Measurements from ENCODE around the gene MRPL16.
"Not testable (repeated sequence)": the region's sequence is repeated elsewhere in the genome, so short reads cannot be mapped to it uniquely, and the experiment has no call there.

Gene MRPL16

GRCh38 chr11:59810189-59810910 is at the start of gene MRPL16:
TSS of gene MRPL16 (minus strand) at chr11:59810778. CDS start at chr11:59810658, 120 bp downstream.
- in situ Hi-C loops (cut with MboI; ENCODE audit: low pct_unique_long_range_greater_than_20kb, low sequenced_read_pairs): no loop called here
- DNase-seq: peak; percentile 94

GRCh38 chr11:59859673-59860072 is 49.1 kb upstream of the MRPL16 start:
- in situ Hi-C loops (cut with MboI; ENCODE audit: low pct_unique_long_range_greater_than_20kb, low sequenced_read_pairs): no loop called here
- no peak for DNase-seq

- in situ Hi-C loops (cut with MboI; ENCODE audit: low pct_unique_long_range_greater_than_20kb, low sequenced_read_pairs): no loop called here
- no peak for DNase-seq
These were observed 47.2 kb upstream of the MRPL16 start for GRCh38 chr11:59857439-59858434.

- no peak for DNase-seq
- in situ Hi-C loops (cut with MboI; ENCODE audit: low pct_unique_long_range_greater_than_20kb, low sequenced_read_pairs): no loop called here
These were observed 44.3 kb upstream of the MRPL16 start for GRCh38 chr11:59854871-59855270.

- in situ Hi-C loops (cut with MboI; ENCODE audit: low pct_unique_long_range_greater_than_20kb, low sequenced_read_pairs); DNase-seq: not testable (repeated sequence)
These were observed 40.8 kb upstream of the MRPL16 start for GRCh38 chr11:59851416-59851815.

GRCh38 chr11:59849551-59849950 is 39.0 kb upstream of the MRPL16 start:
- in situ Hi-C loops (cut with MboI; ENCODE audit: low pct_unique_long_range_greater_than_20kb, low sequenced_read_pairs); DNase-seq: not testable (repeated sequence)

- in situ Hi-C loops (cut with MboI; ENCODE audit: low pct_unique_long_range_greater_than_20kb, low sequenced_read_pairs): no loop called here
- no peak for DNase-seq
These were observed 38.6 kb upstream of the MRPL16 start for GRCh38 chr11:59849129-59849528.

GRCh38 chr11:59848439-59848838 is 37.9 kb upstream of the MRPL16 start:
- DNase-seq; in situ Hi-C loops (cut with MboI; ENCODE audit: low pct_unique_long_range_greater_than_20kb, low sequenced_read_pairs): not testable (repeated sequence)

- no peak for DNase-seq
- in situ Hi-C loops (cut with MboI; ENCODE audit: low pct_unique_long_range_greater_than_20kb, low sequenced_read_pairs): no loop called here
These were observed 37.0 kb upstream of the MRPL16 start for GRCh38 chr11:59847626-59848025.

- in situ Hi-C loops (cut with MboI; ENCODE audit: low pct_unique_long_range_greater_than_20kb, low sequenced_read_pairs): no loop called here
- no peak for DNase-seq
These were observed 36.0 kb upstream of the MRPL16 start for GRCh38 chr11:59846556-59846955.

- DNase-seq: no peak
- in situ Hi-C loops (cut with MboI; ENCODE audit: low pct_unique_long_range_greater_than_20kb, low sequenced_read_pairs): no loop called here
These were observed 34.8 kb upstream of the MRPL16 start, which contains the start of gene CBLIF for GRCh38 chr11:59845399-59845798. TSS of gene CBLIF (minus strand) at chr11:59845499. CDS start at chr11:59845453, 46 bp downstream.

- in situ Hi-C loops (cut with MboI; ENCODE audit: low pct_unique_long_range_greater_than_20kb, low sequenced_read_pairs): no loop called here
- no peak for DNase-seq
These were observed 31.7 kb upstream of the MRPL16 start for GRCh38 chr11:59842316-59842715.

- in situ Hi-C loops (cut with MboI; ENCODE audit: low pct_unique_long_range_greater_than_20kb, low sequenced_read_pairs): no loop called here
- DNase-seq: no peak
These were observed 30.9 kb upstream of the MRPL16 start for GRCh38 chr11:59841514-59841913.

- DNase-seq: no peak
- in situ Hi-C loops (cut with MboI; ENCODE audit: low pct_unique_long_range_greater_than_20kb, low sequenced_read_pairs): no loop called here
These were observed 29.0 kb upstream of the MRPL16 start for GRCh38 chr11:59839615-59840014.

- in situ Hi-C loops (cut with MboI; ENCODE audit: low pct_unique_long_range_greater_than_20kb, low sequenced_read_pairs): no loop called here
- DNase-seq: peak; percentile 47
These were observed 23.0 kb upstream of the MRPL16 start for GRCh38 chr11:59833602-59834001.

- in situ Hi-C loops (cut with MboI; ENCODE audit: low pct_unique_long_range_greater_than_20kb, low sequenced_read_pairs): no loop called here
- DNase-seq: no peak
These were observed 18.8 kb upstream of the MRPL16 start for GRCh38 chr11:59829358-59829757.

GRCh38 chr11:59822989-59823566 is 12.5 kb upstream of the MRPL16 start:
- peak; percentile 78 for DNase-seq
- in situ Hi-C loops (cut with MboI; ENCODE audit: low pct_unique_long_range_greater_than_20kb, low sequenced_read_pairs): no loop called here

- peak; percentile 75 for DNase-seq
- in situ Hi-C loops (cut with MboI; ENCODE audit: low pct_unique_long_range_greater_than_20kb, low sequenced_read_pairs): no loop called here
These were observed 8.0 kb upstream of the MRPL16 start for GRCh38 chr11:59818572-59818971.

GRCh38 chr11:59816434-59816833 is 5.9 kb upstream of the MRPL16 start:
- DNase-seq; in situ Hi-C loops (cut with MboI; ENCODE audit: low pct_unique_long_range_greater_than_20kb, low sequenced_read_pairs): not testable (repeated sequence)

- DNase-seq: no peak
These were observed 5.2 kb upstream of the MRPL16 start for GRCh38 chr11:59815754-59816153.

More at GRCh38 chr11:59815754-59816153, 5.2 kb upstream of the MRPL16 start:
- in situ Hi-C loops (cut with MboI; ENCODE audit: low pct_unique_long_range_greater_than_20kb, low sequenced_read_pairs): no loop called here
